ENCODE results near the gene MINDY3.

DNA sequence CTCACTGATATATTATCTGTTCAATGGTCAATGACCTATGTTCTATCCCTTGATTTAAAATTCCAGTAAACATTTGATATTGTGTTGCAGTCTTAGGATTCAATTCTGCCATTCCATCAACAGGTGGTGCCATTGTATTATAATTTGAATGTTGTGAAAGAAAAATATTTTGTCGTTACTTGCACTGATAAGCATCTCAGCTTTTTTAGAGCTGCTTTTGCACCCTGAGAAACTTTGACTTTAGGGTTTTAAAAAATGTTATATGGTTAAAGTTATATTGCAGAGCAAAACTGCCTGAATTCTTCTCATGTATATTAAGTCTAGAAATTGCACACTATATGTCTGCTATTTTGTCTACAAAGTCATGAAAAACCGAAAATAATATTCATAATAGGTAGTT is 18.8 kb upstream of the MINDY3 start:
- TF ChIP-seq, protein P1, sequence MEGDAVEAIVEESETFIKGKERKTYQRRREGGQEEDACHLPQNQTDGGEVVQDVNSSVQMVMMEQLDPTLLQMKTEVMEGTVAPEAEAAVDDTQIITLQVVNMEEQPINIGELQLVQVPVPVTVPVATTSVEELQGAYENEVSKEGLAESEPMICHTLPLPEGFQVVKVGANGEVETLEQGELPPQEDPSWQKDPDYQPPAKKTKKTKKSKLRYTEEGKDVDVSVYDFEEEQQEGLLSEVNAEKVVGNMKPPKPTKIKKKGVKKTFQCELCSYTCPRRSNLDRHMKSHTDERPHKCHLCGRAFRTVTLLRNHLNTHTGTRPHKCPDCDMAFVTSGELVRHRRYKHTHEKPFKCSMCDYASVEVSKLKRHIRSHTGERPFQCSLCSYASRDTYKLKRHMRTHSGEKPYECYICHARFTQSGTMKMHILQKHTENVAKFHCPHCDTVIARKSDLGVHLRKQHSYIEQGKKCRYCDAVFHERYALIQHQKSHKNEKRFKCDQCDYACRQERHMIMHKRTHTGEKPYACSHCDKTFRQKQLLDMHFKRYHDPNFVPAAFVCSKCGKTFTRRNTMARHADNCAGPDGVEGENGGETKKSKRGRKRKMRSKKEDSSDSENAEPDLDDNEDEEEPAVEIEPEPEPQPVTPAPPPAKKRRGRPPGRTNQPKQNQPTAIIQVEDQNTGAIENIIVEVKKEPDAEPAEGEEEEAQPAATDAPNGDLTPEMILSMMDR (conservative IDR thresholded peaks at IDR 0.05) = peak; percentile 75
- TF ChIP-seq EZH2 (IDR thresholded peaks at IDR 0.05; ENCODE audit: low read depth) = no peak
